HG03439 (cell line): ENCODE results near the gene NOM1.

Experiments used
- ATAC-seq: cut with Tn5 transposase; IDR thresholded peaks from one replicate; pipeline ENCODE4 v1.9.1; 2021; ENCODE audit warnings: mild to moderate bottlenecking, moderate library complexity; ENCODE audit not compliant: unreplicated experiment

The NOM1 gene

DNA sequence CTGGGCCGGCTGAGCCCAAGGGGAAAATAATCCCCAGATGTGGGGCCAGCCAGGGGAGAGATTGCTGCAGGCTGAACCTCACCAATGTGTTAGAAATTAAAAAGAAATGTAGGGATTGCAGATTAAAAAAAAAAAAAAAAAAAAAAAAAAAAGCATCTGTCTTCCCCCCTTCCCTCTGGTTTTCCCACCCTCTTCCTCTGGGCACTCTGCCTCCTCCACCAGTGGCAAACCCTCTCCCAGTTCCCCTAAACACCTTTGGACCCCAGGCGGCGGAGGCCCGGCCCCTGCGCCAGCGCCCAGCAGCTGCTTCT is 53.9 kb downstream of the NOM1 start:
- no peak for ATAC-seq

DNA sequence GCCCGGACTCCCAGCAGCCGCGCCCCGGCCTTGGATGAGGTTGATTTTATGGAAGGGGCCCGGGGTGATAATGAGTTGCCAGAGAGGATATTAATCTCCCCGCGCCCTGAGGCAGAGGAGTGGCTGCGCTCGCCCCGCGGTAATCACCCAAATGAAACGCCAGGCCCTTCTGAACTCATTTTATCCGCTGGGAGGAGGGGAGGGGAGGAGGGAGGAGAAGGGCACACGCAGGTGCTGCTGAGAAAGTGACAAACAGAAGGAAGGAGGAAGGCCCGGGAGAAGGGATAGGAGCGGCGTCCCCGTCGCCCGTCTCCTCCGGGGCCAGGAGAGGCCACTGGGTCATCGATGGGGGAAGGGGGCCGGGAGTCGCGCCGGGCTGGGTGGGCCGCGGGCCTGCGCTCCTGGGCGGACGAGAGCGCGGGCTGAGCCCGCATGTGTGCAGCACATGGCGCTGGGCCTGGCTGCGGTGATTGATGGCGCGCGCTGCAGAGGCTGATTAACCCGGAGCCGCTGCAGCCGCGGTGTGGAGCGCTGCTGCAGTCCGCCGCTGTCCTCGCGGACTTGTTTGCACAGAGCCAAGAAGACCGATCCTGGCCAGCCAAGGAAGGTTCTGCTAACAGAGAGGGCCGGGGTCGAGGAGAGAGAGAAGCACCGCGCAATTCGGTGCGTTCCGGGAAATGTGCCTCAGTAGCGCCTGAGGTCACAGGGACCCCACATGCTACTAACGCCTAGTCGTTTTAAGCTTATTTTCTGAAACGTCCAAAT is 54.4 kb downstream of the NOM1 start:
- no peak for ATAC-seq

DNA sequence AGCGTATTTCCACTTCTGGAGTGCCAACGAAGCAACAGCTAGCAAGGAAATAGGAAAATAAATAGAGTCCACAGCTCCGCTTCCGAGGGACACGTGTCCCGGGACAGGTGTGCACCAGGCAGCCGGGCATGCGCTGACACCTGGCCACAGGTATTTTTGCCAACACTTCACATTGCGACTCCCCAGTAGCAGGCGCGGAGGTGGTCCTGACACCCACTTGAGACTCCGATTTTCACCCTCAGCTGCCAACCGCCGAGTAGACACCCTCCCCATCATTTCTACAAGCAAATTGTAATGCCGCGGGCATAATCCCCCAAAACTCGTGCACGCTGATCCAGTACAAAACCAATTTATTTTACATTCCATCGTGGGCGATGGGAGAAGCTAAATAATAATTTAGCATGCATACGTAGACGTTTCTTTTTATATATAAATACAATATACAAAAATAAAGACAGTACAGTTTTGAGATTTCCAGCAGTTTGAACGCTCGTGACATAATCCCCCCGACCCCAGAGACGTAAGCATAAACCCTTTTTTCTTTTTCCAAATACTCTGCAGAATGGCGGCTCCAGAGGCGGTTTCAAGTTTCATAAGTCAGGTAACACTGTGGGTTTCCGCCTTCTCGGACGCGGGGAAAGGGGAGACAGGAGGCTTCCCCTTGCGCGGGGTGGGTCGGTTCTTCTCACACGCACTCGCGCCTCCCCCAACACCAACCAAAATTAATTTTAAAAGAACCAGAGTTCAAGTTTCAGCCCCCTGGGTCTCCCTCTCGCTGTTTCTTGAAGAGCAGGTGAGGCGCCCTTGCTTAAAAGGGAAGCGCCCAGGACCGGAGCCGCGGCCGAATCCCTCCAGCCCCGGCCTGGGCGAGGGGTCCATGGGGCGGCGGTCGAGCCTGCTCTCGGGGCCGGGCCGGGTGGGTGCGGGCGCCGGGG is 55.3 kb downstream of the NOM1 start:
- ATAC-seq: no peak

DNA sequence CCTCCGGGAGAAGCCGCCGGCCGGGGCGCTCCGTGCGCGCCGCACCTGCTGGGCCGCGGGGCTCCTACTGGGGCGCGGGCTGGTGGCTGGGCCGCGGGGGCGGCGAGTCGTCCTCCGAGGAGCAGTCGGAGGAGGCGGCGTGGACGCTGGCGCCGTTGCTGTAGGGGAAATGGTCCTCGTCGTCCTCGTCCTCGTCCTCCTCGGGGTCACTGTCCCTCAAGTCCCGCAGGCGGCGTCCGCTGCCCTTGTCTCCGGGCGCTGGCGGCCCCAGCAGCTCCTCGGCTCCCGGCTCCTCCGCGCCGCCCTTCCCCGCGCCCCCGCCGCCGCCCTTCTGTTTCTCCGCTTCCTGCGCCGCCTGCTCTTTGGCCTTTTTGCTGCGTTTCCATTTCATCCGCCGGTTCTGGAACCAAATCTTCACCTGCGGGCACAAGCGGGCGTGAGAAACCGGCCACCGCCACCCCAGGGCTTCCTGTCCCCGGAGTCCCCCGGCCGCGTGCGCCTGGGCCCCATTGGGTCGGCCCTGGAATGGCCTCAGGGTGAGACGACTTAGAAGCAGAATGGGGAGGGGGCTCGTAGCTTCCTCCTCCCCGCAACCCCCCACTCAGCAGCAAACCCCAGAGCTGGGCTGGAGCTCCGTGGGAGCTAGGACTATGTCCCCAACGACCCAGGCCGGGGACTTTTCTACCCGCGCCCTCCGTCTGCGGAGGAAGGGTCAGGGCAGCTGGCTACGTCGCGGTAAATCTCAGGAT is 56.1 kb downstream of the NOM1 start:
- no peak for ATAC-seq

DNA sequence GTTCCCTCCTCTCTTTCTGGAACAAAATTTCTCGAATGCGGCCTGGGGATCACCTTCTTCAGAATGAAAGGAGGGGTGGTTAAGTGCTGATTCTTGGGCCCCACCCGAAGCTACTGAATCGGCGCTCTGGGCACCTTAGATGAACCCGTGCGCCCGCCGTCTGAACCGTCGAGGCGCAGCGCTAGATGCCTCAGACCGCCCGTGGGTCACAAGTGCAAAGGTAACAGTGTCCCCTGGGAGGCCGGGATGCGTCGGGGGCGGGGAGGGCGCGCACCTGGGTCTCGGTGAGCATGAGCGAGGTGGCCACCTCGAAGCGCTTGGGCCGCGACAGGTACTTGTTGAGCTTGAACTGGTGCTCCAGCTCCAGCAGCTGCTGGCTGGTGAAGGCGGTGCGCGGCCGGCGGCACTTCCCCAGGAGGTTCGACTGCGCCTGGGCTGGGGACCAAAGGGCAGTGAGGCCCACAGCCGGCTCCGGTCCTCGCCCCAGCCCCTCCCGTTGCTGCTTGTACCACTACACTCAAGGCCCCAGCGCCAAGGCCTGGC is 56.8 kb downstream of the NOM1 start:
- no peak for ATAC-seq

DNA sequence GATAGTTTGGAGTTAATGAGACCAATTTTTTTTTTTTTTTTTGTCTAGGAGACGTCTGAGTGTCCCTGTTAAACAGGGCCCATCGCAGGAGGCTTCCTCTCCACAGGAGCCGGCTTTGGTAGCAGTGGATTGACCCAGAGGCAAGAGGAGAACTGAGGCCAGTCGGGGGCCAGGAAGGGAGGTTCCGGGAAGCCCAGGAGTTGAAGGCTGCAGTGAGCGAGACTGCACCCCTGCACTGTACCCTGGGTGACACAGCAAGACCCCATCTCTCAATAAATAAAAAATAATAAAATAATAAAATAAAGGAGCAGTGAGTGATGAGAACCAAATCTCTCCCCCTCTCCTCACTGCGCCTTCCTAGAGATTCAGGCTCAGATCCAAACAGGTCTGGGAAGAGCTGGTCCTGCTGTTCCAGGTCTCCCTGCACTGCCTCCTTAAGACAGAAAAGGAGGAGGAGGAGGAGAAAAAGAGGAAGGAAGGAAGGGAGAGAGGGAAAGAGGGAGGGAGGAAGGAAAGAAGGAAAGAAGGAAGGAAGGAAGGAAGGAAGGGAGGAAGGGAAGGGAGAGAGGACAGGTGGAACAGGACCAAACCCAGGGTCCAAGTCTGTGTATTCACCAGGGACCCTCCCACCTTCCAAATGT is 57.4 kb downstream of the NOM1 start:
- ATAC-seq: no peak

DNA sequence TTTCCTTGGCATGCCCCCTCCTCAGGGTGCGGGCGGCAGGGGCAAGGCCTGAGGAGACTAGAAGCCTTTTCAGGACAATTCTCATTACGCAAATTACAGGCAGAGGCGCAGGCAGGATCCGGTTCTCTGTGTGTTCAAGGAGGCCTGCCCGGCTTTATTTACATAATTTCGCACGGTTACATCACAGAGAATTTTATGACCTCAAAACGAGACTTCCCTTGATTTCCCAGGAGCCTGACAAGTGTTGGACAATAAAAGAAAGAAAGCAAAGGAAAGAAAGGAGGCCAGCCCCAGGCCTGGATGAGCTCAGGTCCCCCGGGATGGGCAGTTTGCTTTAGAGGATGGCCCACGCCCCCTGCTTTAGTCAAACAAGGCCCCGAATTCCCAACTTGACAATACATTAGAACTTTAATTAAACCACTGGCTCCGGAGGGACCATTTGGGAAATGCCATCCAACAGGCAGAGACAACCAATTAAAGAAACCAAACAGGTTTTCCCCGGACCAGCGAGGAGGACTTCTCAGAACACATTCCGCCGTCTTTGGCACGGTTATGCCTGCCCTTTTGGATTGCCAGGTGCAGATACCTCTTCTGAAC is 58.1 kb downstream of the NOM1 start:
- no peak for ATAC-seq

DNA sequence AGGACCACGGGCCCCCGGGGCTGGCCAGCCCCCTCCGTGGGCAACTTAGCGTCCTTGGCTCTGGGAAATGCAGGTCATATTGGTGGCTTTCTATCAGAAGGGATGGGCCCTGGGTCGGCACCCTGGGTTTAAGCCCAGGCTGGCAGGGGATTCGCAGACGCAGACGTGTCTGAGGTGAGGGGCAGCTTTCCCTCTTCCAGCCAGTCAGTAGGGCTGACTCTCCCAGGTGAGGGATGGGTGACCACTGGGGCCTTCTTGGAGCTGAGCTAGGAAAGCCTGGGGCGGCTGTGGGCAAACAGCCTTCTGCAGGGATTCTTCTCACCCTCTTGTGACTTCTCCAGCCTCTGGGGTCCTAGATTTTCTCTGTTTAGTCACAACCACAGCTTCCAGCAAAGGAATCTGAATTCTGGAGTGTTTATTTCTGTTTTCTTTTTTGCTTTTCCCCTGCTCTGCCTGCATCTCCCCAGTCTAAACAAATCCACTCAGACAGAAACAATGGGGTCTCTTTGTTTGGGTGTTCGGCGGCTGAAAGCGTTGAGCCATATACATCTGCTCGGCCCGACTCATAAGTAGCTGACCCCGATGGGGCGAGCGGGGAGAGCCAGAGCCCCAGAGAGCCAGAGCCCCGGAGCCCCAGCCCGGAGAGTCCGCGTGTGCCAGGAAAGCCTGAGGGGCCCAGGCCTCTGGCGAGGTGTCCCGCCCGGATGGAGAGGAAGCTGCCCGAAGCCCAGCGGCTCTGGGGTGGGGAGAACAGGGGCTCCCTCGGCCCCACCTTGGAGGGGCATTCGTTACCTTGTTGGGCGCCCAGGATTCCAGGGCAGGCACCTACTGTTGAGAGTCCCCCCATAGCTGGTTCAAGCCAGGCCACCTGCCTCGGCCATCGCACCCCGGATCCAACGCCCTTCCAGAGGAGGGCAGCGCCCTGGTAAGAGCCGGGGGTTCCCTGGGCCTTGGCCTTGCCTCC is 59.0 kb downstream of the NOM1 start:
- no peak for ATAC-seq

DNA sequence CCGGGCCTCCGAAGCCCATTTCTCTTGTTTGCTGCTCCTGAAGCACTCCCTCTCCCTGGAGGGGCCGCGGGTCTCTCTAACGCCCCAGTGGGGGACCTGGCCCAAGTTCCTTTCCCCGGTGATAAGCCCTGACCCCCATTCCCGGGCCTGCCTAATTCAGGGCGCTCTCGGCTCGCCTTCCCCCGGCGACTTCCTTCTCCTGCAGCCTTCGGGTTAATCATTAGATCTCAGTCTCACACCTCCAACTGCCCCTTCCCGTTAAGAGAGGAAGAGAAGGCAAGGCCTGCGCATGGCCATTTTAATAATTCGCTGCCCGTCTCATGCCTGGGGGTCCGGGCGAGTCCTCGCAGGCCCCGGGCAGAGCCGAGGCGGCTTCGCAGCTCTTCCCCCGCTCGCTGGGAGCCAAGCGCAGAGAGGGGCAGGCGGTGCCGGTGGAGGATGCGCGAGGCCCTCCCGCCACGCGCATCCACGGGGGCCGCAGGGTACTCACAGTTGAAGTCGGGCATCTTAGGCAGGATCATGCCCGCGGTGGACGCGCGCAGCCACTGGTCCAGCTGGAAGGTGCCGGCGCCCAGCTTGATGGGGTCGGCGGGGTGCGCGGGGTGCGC is 59.8 kb downstream of the NOM1 start:
- no peak for ATAC-seq

DNA sequence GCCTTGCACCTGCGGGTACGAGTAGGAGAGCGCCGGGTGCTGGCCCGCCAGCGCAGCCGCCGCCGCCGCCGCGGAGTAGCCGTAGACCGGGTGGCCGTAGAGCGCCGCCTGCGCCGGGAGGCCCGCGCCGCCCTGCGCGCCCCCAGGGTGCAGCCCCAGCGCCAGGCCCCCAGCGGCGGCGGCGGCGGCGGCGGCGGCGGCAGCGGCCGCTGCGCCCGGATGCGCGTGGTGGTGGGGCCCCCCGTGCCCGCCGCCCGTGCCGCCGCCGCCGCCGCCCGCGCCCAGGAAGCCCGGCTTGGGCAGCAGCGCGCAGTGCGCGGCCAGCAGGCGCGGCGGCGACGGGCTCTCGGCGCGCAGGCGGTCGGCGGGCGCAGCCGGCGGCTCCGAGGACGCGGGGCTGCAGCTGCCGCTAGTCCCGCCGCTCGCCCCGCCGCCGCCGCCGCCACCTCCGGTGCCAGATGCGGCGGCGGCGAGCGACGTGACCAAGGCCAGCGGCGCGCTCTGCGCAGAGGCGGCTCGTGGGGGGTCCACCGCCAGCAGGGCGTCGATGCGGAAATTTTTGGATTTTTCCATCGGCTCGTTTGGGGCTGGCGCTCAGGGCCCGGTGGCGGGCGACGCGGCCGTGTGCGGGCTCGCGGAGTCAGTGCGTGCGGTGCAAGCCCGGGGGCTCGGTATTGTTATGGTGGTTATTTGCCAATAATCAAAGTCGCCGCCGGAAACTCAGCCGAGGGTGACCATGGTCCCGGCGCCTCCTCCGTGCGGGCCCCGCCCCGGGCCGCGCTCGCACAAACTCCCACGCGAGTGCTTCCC is 60.5 kb downstream of the NOM1 start:
- ATAC-seq: peak; percentile 42

DNA sequence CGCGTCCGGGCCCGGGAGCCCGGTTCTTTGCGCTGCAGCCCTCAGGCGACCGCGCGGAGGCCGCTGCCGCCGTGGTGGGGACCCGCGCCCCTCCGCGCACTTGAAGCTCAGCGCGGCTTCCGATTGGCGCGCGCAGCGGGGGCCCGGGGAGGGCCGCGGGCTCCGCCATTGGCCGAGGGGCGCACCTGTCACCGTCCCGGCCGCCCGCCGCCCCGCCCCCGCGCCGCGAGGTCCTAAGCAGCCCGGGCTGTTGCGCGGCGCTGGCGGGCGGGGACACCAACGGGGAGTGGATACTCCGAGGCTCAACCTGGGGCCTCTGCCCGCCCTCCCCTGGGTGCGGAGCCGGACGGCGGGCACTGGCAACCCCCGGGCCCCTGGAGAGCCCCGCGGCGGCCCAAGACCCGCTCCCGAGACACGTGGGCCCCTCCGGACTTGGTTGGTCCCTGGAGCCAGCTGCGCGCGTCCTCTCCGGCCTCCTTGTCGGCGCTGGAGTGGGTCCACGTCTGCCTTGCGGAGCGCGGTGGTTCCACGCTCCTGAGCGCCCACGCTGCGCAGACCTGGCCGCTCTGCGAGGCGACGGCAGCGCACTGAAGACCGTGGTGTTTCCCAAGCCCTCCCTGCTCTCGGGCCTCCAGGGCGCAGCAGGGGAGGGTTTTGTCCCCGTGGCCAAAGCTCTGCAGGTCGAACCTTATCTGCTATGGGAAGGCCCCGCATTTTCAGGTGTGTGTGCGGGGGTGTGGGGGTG is 61.2 kb downstream of the NOM1 start, which contains the start of gene MNX1:
Gene MNX1 (minus strand): TSS at position 76 of the 745 bp plus-strand sequence. CDS start 313 bp downstream, outside the sequence.
- peak; percentile 82 for ATAC-seq

DNA sequence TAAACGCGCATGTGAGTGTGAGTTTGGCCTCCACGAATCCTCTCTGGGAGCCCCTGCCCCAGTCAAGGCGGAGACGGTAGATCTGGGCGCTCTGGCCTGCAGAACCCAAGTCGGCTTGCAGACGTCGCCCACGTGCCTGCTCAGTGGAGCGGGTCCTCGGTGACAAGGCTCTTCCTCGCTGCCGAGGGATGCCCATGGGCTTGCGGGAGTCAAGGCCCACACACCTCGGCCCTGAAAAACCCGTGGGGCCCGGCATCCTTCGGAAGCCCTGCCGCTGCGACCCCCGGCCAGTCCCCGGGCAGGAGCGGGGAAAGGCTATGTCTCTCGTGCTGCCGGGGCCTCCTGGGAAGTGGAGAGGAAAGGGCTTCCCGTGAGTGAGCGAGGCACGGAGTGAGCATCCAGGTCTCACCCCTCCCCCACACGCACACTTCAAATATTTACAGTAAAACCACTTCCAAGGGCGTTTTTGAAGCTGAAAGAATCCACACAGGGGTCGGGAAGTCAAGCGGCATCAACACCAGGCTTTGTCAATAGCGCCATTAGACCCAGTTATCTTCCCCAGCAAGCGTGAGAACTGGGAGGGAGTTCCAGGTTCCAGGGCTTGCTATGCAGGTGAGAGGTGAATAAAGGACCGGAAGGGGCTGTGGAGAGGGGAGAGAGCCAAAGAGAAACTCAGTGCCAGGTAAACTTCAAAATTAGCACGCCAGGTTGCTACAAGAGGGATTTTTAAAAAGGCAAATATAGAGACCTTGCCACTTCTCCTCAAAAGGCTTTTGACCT is 62.0 kb downstream of the NOM1 start:
- no peak for ATAC-seq

DNA sequence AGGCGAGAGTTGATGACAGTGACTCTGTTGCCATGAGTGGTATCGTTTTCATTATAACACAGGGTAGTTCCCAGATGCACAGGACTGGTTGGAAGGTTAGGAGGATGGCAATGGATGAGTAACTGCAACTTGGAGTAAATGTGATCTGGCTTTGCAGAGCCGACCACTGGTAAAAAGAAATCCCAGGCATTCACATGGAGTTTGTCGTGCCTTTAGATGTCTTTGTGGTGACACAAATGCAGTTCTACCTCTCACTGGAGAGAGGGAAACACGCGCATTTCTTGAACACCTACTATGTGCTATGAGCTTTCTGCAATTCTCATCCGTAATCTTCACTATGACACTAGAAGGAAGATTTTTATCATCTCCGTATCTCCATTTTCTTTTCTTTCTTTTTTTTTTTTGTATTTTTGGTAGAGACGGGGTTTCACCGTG is 62.6 kb downstream of the NOM1 start:
- no peak for ATAC-seq

DNA sequence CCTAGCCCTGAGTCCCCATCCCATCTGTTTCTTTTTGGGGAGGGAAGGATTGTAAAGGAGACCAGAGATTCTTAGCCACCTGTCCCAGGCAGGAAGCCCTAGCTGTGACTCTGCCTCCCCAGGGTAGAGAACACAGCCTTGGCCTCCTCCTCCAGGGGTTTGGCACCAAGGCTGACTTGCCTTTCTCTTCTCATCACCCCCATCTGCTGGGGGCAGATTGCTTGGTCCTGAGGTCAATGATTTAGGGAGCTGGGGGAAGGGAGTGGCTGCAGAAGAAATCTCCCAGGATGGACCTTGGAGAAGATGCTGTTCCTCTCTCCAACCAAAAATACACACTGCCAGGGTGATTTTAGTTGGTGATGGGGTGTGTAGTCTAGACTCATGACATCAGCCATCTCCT is 63.6 kb downstream of the NOM1 start:
- no peak for ATAC-seq

DNA sequence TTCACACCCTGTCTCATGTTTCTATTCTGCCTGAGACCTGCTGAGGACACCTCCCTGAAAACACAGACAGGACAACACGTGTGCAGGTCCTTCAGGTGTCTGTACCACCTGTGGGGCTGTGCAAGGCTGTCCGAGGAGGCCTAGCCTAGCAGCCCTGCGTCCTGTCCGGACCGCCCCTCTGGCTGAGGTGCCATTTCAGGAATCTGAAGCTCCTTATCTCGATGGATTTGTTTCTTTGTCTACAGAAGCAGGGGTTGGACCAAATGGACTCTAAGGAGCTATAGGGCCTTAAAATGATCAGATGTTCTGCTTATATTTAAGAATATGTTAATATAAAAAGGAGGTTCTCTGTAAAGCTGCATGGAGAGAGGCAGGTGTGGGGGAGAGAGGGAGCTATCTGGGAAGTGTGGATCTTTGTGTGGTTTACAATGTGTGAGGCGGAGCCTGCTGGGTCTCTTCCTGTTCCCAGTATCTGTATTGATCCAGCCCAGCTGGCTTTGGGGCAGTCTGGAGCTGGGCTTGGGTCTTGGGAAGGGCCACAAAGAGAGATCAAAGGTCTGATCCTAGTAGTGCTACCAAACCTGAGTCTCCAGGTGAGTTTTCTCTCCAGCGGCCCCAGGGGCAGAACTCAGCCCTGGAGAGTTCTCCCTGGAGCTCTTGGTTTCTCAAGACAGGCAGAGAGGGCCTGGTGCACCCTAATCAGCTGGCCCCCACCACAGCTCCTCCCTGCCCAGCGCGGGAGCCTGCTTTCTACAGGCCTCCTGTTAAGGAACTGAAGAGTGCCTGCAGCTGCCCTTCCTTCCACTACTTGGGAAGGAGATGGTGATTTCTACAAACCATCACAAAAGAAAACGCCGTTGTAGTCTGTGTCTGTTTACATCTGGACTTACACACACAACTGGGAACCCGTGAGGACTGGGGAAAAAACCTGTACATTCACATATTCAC is 64.4 kb downstream of the NOM1 start:
- ATAC-seq: no peak
